GDM1 (cell line): Measurements from ENCODE around the gene BID.
"Not testable (repeated sequence)": the region's sequence is repeated elsewhere in the genome, so short reads cannot be mapped to it uniquely, and the experiment has no call there.

Experiments used
- DNase-seq: peaks from one replicate; lab custom pipeline; 2025; lab: John Stamatoyannopoulos, UW

The BID gene

DNA sequence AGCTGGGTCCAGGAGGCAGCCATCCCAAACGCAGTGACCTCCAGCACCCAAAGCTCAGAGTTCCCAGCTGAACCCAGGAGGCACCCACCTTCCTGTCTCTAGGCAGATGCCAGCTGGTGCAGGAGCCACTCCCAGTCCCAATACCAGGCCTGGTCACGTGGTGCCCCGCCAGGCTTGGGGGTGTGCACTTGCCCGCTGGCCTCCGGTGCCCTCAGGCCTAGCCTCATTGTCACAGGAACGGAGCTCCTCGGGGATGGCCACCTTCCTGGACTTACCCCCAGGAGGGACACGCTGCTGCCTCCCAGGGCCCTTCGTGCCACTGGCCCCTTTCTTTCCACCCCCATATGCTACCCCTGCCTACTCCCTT lies 4.6 kb downstream of the BID start:
- no peak for DNase-seq

DNA sequence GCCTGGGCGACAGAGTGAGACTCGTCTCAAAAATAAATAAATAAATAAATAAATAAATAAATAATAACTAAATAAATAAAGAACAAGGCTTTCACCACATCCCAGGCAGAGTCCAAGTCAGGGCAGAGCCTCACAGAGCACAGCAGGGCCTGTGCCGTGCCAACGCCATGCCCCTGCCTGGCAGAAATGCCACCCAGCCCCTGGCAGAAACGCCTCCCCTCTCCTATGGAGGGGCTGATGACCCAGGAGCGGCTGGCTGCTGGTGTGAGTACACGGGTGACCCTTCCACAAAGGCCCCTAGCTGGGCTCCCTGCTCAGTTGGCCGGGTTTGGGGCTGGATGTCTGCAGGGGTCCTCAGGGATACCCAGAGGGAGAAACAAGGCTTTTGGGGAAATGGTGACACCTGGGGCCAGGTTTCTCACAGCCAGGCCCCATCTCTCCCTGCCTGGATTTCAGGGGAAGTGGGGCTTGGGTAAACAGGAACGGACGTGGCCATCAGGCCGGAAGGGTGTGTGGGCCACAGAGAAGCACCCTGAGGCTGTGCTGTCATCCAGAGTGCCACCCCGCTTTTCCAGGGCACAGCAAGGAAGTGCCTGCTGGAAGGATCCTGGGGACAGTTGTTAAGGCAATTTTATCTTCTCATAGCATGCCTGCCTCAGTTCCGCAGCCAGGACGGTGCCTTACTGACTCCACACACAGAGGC lies 5.1 kb downstream of the BID start:
- DNase-seq: no peak

DNA sequence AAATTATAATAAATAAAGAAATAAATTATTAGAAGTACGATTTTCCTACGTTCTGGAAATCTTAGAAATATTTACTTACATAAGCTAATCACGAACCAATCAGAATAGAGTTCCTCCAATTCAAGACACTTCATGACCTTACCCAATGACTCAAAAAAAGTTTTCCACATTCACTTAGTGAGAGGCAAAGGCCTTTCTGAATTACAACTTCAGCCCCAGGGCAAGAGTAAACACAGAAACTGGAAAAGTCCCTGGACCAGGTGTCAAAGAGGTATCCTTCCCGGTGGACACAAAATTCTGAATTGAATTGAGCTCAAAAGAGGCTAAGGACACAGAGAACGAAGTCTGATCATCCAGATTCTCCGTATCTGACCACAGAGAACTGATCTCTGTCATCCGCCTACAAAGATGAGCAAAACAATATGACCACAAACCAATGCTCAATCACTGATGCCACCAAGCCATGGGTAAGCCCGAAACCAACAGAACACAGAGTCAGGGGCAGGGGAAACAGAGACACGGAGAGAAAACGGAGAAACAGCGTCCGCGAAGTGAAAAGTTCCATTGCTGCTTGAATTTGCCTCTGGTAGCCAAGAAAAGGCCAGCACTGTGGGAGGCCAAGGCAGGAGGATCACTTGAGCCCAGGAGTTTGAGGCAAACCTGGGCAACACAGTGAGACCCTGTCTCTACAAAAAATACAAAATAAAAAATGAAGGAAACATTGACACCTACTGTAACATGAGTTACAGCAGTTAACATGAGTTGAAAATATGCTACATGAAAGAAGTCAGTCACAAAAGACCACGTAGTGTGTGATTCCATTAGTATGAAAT lies 6.8 kb downstream of the BID start:
- no peak for DNase-seq

DNA sequence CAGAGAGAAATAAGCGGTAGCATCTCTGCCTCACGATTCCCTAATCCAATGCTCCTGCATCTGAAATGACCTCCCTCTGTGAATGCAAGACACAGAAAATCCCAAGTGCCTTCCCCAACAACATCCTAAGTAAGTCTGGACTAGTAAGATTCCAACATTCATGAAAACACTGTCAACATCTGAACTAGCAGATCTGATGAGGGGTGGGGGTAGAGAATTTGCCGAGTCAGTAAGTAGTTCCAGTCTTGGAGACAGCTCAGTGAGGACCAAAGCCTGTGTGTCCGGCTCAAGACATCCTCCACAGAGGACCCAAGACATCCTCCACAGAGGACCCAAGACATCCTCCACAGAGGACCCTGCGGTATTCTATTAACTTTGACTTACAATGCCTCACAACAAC lies 9.4 kb downstream of the BID start:
- DNase-seq: not testable (repeated sequence)

GRCh38 chr22:17764036-17764435 lies 10.2 kb downstream of the BID start:
- no peak for DNase-seq

- DNase-seq: not testable (repeated sequence)
These were observed 10.8 kb downstream of the BID start for GRCh38 chr22:17763442-17763841.

GRCh38 chr22:17761138-17761488 lies 13.2 kb downstream of the BID start:
- no peak for DNase-seq

- no peak for DNase-seq
These were observed 19.9 kb downstream of the BID start for GRCh38 chr22:17754233-17754925.

GRCh38 chr22:17753401-17753989 lies 20.8 kb downstream of the BID start:
- DNase-seq: no peak

DNA sequence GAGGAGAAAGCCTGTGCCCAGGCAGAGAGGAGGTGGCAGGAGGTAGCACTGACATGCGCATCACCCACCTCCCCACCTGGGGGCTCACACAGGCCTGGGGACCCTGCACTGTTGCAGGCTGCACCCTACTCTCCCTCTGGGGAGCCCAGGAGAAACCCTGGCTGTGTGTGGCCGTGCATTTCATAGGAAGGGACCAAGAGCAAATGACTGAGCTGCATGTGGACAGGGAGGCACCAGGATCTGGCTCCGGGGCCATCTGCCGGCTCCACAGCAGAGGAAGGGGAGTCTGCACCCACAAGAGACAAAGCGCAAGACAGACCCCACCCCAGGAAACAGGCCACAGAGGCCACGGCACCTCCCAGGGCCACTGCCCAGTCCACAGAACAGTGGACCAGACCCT lies 22.7 kb downstream of the BID start:
- DNase-seq: no peak

DNA sequence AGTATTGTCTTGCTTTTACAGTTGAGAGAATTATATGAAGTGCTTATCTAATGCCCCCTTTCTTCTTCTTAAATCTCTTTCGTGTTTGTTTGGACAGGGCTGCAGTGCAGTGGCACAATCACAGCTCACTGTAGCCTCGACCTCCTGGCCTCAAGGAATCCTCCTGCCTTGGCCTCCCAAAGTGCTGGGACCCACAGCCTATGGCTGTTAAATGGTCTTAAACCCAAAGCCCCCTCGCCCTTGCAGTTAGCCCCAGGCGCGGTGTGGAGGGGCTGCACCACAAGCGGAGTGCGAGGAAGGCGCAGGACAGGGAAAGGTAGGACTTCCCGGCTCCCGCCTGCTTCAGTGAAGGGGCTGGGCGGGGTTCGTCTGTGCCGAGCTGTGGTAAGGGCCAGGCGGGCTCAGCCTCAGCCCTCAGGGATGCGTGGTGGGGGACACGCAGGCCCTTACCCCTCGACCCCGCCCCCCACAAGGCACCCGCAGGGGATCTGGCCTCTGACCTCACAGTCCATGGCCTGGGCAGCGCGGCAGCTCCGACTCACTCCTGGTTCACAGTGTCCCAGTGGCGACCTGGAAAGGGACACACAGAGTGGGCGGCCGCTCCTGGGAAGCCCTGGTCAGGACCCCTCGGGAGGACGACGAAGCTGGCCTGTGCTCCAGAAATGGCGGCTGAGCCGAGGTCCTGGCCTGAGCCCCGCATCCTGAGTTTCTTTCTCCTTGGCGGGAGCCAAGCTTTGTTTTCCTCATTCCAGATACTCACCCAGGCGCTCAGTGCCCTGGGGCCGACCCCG lies 24.5 kb downstream of the BID start:
- DNase-seq: no peak

GRCh38 chr22:17748555-17749353 lies 25.5 kb downstream of the BID start:
- DNase-seq: no peak

DNA sequence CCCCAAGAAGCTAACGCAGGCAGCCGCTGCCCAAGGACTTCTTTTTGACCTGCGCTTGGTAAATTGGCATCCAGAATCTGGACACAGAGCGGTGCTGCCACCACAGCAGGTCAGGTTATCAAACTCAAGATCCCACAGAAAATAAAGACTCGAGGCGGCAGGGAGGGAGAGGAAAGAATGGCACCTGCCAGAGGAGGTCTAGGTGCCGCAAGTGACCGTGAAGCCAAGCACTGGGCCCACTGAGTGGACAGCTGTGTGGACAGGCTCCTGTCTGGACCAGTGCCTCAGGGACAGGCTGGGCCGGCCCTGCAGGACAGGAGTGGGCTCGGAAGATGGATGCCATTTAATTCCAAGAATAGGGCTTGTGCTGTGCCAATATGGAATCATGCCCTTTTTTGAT lies 27.4 kb downstream of the BID start:
- no peak for DNase-seq

DNA sequence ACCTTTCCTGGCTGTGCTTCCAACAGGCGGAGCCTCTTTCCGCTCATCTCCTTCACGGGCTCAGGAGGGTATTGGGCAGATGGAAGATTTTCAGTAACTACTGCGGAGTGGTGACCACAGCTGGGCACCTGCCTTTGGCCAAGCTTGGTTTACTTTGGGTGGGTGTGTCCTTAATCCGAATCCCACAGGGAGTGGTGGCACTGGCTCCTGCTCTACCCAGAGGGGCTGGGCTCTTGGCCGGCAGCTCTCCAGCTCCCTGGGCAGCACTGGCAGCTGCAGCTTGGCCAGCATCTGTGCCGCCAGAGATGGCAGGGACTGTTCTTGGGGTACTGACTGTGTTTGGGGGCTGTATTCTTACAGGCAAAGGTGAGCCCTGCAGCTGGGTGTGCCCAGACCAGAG lies 29.8 kb downstream of the BID start:
- DNase-seq: no peak

DNA sequence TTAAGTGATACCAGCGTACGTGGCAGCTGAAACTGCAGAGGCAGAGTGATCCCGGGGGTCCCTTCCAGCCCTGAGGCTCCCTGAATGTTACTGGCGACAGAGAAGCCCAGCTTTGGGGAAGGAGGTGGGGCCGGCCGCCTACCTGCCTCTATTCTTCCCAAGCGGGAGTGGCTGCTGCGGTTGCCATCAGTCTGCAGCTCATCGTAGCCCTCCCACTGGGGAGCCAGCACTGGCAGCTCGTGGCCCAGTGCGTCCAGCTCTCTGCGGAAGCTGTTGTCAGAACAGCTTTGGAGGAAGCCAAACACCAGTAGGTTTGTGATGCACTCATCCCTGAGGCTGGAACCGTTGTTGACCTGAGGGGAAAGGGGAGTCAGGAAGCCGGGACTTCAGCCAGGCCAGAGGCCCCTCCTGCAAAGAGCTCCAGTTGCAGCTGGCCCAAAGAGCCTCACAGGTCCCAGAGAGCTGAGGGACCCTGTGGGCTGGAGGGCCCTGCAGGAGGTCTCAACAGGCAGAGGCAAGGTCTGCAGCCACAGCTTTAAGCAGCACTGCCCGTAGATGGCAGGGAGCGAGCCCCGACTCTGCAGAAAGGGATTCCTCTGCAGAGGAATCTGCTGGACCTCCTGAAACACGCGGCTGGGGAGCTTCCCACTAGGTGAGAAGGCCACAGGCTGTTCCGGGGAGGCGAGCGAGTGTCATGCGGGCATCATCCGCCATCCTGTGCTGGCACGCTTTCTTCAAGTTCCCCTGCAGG lies 30.4 kb downstream of the BID start:
- no peak for DNase-seq

DNA sequence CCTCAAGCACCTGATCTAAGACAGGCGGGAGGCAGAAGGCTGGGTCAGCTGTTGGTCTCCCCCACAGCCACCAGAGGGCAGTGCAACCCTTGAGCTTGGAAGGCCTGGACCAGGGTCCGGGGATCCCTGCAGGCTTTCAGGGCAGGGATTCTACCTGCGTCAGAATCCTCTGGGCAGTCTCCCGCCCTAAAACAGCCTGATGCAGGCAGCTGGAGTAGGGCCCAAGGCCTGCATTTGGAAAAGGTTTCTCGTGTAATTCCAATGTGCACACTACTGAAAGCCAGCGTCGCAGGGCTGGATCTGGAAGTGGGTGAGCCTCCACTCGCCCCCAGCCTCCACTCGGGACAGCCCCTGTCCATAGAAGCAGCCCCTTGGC lies 31.8 kb downstream of the BID start:
- DNase-seq: peak; percentile 17

DNA sequence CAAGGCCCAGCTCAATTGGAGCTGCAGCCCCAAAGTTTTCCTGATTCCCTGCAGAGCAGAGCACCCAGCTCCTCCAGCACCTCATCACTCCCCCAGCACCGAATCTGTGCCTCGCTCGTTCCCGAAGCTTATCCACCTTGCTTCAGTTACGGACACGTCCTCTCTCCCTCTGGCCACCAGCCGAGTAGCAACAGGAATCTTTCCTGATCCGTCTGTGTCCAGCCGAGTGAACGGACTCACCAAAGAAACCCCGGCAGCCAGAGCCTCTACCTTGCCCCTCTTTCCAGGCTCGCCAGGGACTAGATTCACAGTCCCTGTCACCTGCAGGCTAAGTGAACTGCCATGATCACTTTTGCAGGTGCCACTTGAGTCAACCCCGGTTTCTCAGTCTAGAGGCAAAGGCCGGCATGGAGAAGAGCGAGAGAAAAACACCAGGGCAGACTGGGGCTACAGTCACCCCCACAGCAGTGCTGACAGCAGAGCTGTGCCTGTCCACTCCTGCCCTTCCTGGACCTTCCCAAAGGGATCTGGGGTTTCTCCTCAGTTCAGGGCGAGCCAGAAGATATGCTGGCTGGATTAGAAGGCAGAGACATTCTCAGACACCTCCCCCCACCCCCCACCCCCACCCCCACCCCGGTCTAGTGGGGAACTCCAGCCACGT lies 32.3 kb downstream of the BID start:
- DNase-seq: no peak

DNA sequence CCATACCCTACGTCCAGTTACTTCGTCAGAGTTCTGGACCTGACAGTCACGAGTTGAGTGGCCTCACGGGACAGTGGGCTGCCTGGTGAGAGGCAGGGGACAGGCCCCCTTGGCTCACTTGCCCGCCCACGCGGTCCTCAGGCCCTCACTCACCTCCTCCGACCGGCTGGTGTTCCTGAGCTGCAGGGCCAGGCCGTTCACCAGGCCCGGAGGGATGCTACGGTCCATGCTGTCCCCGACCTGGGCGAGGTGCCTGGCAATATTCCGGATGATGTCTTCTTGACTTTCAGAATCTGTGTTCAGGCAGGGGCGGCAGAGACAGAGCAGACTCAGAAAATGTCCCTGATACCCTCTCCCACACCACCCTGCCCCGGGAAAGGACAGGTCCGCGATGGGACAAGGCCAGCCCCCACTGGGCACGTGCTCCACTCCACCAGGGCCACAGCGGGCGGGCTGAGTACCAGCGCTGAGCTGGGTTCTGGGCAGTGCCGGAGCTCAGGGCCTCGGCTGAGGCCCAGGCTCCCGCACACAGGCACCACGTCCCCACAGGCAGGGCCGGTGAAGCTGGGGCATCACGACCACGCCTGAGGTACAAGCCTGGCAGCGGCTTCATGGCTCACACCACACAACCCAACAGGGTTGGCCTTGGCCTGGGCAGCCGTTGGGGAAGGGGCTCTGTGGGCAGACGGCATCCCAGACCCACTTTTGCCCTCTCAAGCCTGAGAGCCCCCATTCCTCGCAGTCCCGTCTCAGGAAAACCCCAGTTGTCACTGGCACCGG lies 34.9 kb downstream of the BID start:
- no peak for DNase-seq
